ENCODE data around the gene ACOX2. TPM values are rescaled to one million over a fixed set of nuclear protein-coding genes. Genes with fewer than 3 reads are reported as not detected.

Gene ACOX2
- total and polyA plus RNA-seq, 4 donors: 74.3 to 214 (median 141) TPM

GRCh38 chr3:58470363-58471024 lies 66.5 kb downstream of the ACOX2 start:
- Histone ChIP-seq H3K27ac (ENCODE audit: low read depth in 1 of 2, low read length in 2 of 2) (peak overlapping the region; percentile 92 to 94), H3K27me3 (ENCODE audit: control insufficient read depth in 4 of 4, insufficient read depth in 4 of 4, low read length in 3 of 4) (no peaks in the 10 kb centered on the region), H3K4me1 (ENCODE audit: control insufficient read depth in 4 of 4, insufficient read depth in 4 of 4, low read length in 3 of 4) (peaks cover 22 to 43% (median 30%) of the 10 kb centered on the region in 4 donors), H3K36me3 (ENCODE audit: control insufficient read depth in 4 of 4, insufficient read depth in 3 of 4, low read depth in 1 of 4, low read length in 3 of 4) (no peaks in the 10 kb centered on the region), H3K4me3 (ENCODE audit: low read depth in 1 of 3, low read length in 3 of 3) (no peak overlapping the region), H3K9ac (ENCODE audit: low read depth in 1 of 2, low read length in 2 of 2) (no peak overlapping the region), H3K9me3 (ENCODE audit: control insufficient read depth in 4 of 4, low read length in 3 of 4) (no peaks in the 10 kb centered on the region)
- TF ChIP-seq REST (IDR thresholded peaks at IDR 0.05) (no peak), RAD21 (IDR thresholded peaks at IDR 0.05) (no peak), EGR1 (IDR thresholded peaks at IDR 0.05; ENCODE audit: low read depth in 2 of 2) (no peak), ZBTB33 (IDR thresholded peaks at IDR 0.05) (no peak), FOXA1 (IDR thresholded peaks at IDR 0.05) (no peak), TAF1 (conservative IDR thresholded peaks at IDR 0.05) (no peak), MAX (IDR thresholded peaks at IDR 0.05) (no peak)
- WGBS: 89% methylated on average over 12 of the region's 12 CpGs
- no peak for DNase-seq (ENCODE audit: low spot score)

- Histone ChIP-seq H3K27ac (ENCODE audit: low read depth in 1 of 2, low read length in 2 of 2) (no peak overlapping the region), H3K36me3 (ENCODE audit: control insufficient read depth in 4 of 4, insufficient read depth in 3 of 4, low read depth in 1 of 4, low read length in 3 of 4) (no peaks in the 10 kb centered on the region), H3K27me3 (ENCODE audit: control insufficient read depth in 4 of 4, insufficient read depth in 4 of 4, low read length in 3 of 4) (no peaks in the 10 kb centered on the region), H3K4me1 (ENCODE audit: control insufficient read depth in 4 of 4, insufficient read depth in 4 of 4, low read length in 3 of 4) (peaks cover 13 to 31% (median 19%) of the 10 kb centered on the region in 4 donors), H3K9ac (ENCODE audit: low read depth in 1 of 2, low read length in 2 of 2) (no peak overlapping the region), H3K4me3 (ENCODE audit: low read depth in 1 of 3, low read length in 3 of 3) (no peak overlapping the region), H3K9me3 (ENCODE audit: control insufficient read depth in 4 of 4, low read length in 3 of 4) (no peaks in the 10 kb centered on the region)
- no peak for DNase-seq (ENCODE audit: low spot score)
- TF ChIP-seq FOXA1 (IDR thresholded peaks at IDR 0.05) (no peak), GABPA (IDR thresholded peaks at IDR 0.05 in 1 of 2, conservative IDR thresholded peaks at IDR 0.05 in 1 of 2) (no peak), HNF4G (IDR thresholded peaks at IDR 0.05) (no peak)
- 96% methylated on average over 4 of the region's 4 CpGs for WGBS
Observed at GRCh38 chr3:58469096-58469495, 67.9 kb downstream of the ACOX2 start.

GRCh38 chr3:58466899-58467563 lies 70.0 kb downstream of the ACOX2 start:
- Histone ChIP-seq H3K36me3 (ENCODE audit: control insufficient read depth in 4 of 4, insufficient read depth in 3 of 4, low read depth in 1 of 4, low read length in 3 of 4) (no peaks in the 10 kb centered on the region), H3K9ac (ENCODE audit: low read depth in 1 of 2, low read length in 2 of 2) (no peak overlapping the region), H3K27me3 (ENCODE audit: control insufficient read depth in 4 of 4, insufficient read depth in 4 of 4, low read length in 3 of 4) (no peaks in the 10 kb centered on the region), H3K4me1 (ENCODE audit: control insufficient read depth in 4 of 4, insufficient read depth in 4 of 4, low read length in 3 of 4) (peaks cover 13 to 30% (median 24%) of the 10 kb centered on the region in 4 donors), H3K27ac (ENCODE audit: low read depth in 1 of 2, low read length in 2 of 2) (no peak overlapping the region), H3K9me3 (ENCODE audit: control insufficient read depth in 4 of 4, low read length in 3 of 4) (no peaks in the 10 kb centered on the region), H3K4me3 (ENCODE audit: low read depth in 1 of 3, low read length in 3 of 3) (no peak overlapping the region)
- WGBS: 78% methylated on average over 4 of the region's 4 CpGs
- no peak for TF ChIP-seq HNF4G (IDR thresholded peaks at IDR 0.05)
- TF ChIP-seq RXRA (IDR thresholded peaks at IDR 0.05): peak in 1 of 2 donors; percentile 41
- TF ChIP-seq EGR1 (IDR thresholded peaks at IDR 0.05; ENCODE audit: low read depth in 2 of 2): no peak
- TF ChIP-seq ATF3 (IDR thresholded peaks at IDR 0.05): no peak
- peak; percentile 48 for TF ChIP-seq MAX (IDR thresholded peaks at IDR 0.05)
- peak; percentile 42 to 56 for TF ChIP-seq HNF4A (conservative IDR thresholded peaks at IDR 0.05)
- no peak for TF ChIP-seq SP1 (IDR thresholded peaks at IDR 0.05)
- no peak for TF ChIP-seq ZBTB33 (IDR thresholded peaks at IDR 0.05)
- no peak for DNase-seq (ENCODE audit: low spot score)
